HepG2 (cell line): ENCODE data around the gene ATP9A. TPM values are rescaled to one million over a fixed set of nuclear protein-coding genes. Genes with fewer than 3 reads are reported as not detected.

ENCODE experiments used
- EED ChIP-seq: sonication (generic); formaldehyde crosslinking; IDR thresholded peaks from 2 replicates; pipeline ENCODE4 v1.5.0; 2020; ENCODE audit warnings: mild to moderate bottlenecking, missing genetic modification reagents
- KLF13 ChIP-seq: sonication (generic); formaldehyde crosslinking; IDR thresholded peaks from 2 replicates; pipeline ENCODE4 v1.4.0; 2020; ENCODE audit warnings: mild to moderate bottlenecking, missing genetic modification reagents
- MYC ChIP-seq: sonication (generic); formaldehyde crosslinking; IDR thresholded peaks from 2 replicates; pipeline ENCODE4 v1.9.0; 2021; ENCODE audit warnings: missing genetic modification reagents, borderline replicate concordance
- SKIL ChIP-seq: sonication (generic); formaldehyde crosslinking; IDR thresholded peaks from 2 replicates; pipeline ENCODE4 v1.8.0; 2022; ENCODE audit warnings: missing genetic modification reagents, mild to moderate bottlenecking, moderate library complexity, borderline replicate concordance
- SP4 ChIP-seq: sonication (generic); formaldehyde crosslinking; IDR thresholded peaks from 2 replicates; pipeline ENCODE4 v1.8.1; 2023; ENCODE audit warnings: mild to moderate bottlenecking, missing genetic modification reagents
- YEATS2 ChIP-seq: sonication (generic); formaldehyde crosslinking; IDR thresholded peaks from 2 replicates; pipeline ENCODE4 v1.4.0; 2020; ENCODE audit warnings: missing genetic modification reagents, borderline replicate concordance
- ZBTB38 ChIP-seq: sonication (generic); formaldehyde crosslinking; IDR thresholded peaks from 2 replicates; pipeline ENCODE4 v1.5.1; 2020; ENCODE audit warnings: mild to moderate bottlenecking, missing genetic modification reagents
- ZFP91 ChIP-seq: sonication (generic); formaldehyde crosslinking; IDR thresholded peaks from 2 replicates; pipeline ENCODE4 v1.9.0; 2022; ENCODE audit warnings: missing genetic modification reagents, mild to moderate bottlenecking, borderline replicate concordance
- ZNF20 ChIP-seq: sonication (generic); formaldehyde crosslinking; IDR thresholded peaks from 2 replicates; pipeline ENCODE4 v1.4.0; 2020; ENCODE audit warnings: mild to moderate bottlenecking, moderate library complexity, missing genetic modification reagents
- ZNF207 ChIP-seq: fragments of 450-650 bp; IDR thresholded peaks from 2 replicates; pipeline ENCODE4 v1.6.1; 2016; ENCODE audit warnings: antibody characterized with exemption, borderline replicate concordance
- ZNF276 ChIP-seq: sonication (generic); formaldehyde crosslinking; IDR thresholded peaks from 2 replicates; pipeline ENCODE4 v1.4.0; 2020; ENCODE audit warnings: mild to moderate bottlenecking, low read depth, missing genetic modification reagents
- ZNF362 ChIP-seq: sonication (generic); formaldehyde crosslinking; IDR thresholded peaks from 2 replicates; pipeline ENCODE4 v1.4.0; 2020; ENCODE audit warnings: missing genetic modification reagents, mild to moderate bottlenecking, borderline replicate concordance
- ZNF512B ChIP-seq: sonication (generic); formaldehyde crosslinking; IDR thresholded peaks from 2 replicates; pipeline ENCODE4 v1.5.1; 2020; ENCODE audit warnings: missing genetic modification reagents, mild to moderate bottlenecking, borderline replicate concordance
- ZNF737 ChIP-seq: sonication (generic); formaldehyde crosslinking; IDR thresholded peaks from 2 replicates; pipeline ENCODE4 v1.5.0; 2020; ENCODE audit warnings: missing genetic modification reagents, mild to moderate bottlenecking, borderline replicate concordance
- ZNF780A ChIP-seq: sonication (generic); formaldehyde crosslinking; IDR thresholded peaks from 2 replicates; pipeline ENCODE4 v1.8.0; 2022; ENCODE audit warnings: mild to moderate bottlenecking, missing genetic modification reagents, moderate library complexity
- polyA plus RNA-seq, 8 experiments: library from polyadenylated mRNA; depleted of rRNA in 3 of 8; stranded (reverse) in 7 of 8; unstranded in 1 of 8; fragments of >200 nt; fragmentation: Illumina TruSeq in 4 of 8; extraction: Trizol in 4 of 8; gene quantifications; 2 replicates each; pipeline versions ENCODE4 v1.2.1 to v1.2.3, GENCODE V29; 2011 to 2016; ENCODE audit warnings: low read depth in 4 of 8, missing spikeins in 1 of 8, mixed read lengths in 1 of 8; ENCODE audit not compliant: insufficient read depth in 1 of 8
- total RNA-seq, 5 experiments: library from RNA; depleted of rRNA; stranded (reverse); fragments of >200 nt; fragmentation: Illumina TruSeq; extraction: Trizol; gene quantifications; 2 replicates each; pipeline ENCODE4 v1.2.3, GENCODE V29; 2016; ENCODE audit warnings: low read depth in 1 of 5

ATP9A gene
- total and polyA plus RNA-seq, 2 of the 13 experiments (the other 11 are each of a cell fraction or from before 2014, with no cell fraction given) = 11.8 to 18.5 TPM

GRCh38 chr20:51768759-51769517 lies 748 bp upstream of the ATP9A start (continued):
- TF ChIP-seq ZNF362 (CRISPR knock-in tag) = peak; percentile 15; the same call in 1 of the 2 replicates
- peak; percentile 69; the same call in 1 of the 2 replicates for TF ChIP-seq ZNF276 (CRISPR knock-in tag)
- TF ChIP-seq YEATS2 = no peak
- TF ChIP-seq ZNF20 (CRISPR knock-in tag) = no peak
- TF ChIP-seq ZBTB38 = peak; percentile 83
- 0 out of 2 replicates have a peak, but pooled peaks have one; percentile 42 for TF ChIP-seq ZFP91 (CRISPR knock-in tag)
- TF ChIP-seq ZNF737 (CRISPR knock-in tag) = 0 out of 2 replicates have a peak, but pooled peaks have one; percentile 70
- peak; percentile 56; the same call in 1 of the 2 replicates for TF ChIP-seq MYC (CRISPR knock-in tag)
- no peak for TF ChIP-seq ZNF207
- TF ChIP-seq EED (CRISPR knock-in tag) = 0 out of 2 replicates have a peak, but pooled peaks have one; percentile 62
- TF ChIP-seq ZNF780A = 0 out of 2 replicates have a peak, but pooled peaks have one; percentile 60
- peak; percentile 97; the same call in 1 of the 2 replicates for TF ChIP-seq ZNF512B (CRISPR knock-in tag)
- peak; percentile 66 for TF ChIP-seq SKIL (CRISPR knock-in tag)
- 0 out of 2 replicates have a peak, but pooled peaks have one; percentile 54 for TF ChIP-seq KLF13 (CRISPR knock-in tag)
- TF ChIP-seq SP4 (CRISPR knock-in tag) = no peak
